ENCODE results near the gene SLA2.
"Not testable (repeated sequence)": the region's sequence is repeated elsewhere in the genome, so short reads cannot be mapped to it uniquely, and the experiment has no call there.

The SLA2 gene

DNA sequence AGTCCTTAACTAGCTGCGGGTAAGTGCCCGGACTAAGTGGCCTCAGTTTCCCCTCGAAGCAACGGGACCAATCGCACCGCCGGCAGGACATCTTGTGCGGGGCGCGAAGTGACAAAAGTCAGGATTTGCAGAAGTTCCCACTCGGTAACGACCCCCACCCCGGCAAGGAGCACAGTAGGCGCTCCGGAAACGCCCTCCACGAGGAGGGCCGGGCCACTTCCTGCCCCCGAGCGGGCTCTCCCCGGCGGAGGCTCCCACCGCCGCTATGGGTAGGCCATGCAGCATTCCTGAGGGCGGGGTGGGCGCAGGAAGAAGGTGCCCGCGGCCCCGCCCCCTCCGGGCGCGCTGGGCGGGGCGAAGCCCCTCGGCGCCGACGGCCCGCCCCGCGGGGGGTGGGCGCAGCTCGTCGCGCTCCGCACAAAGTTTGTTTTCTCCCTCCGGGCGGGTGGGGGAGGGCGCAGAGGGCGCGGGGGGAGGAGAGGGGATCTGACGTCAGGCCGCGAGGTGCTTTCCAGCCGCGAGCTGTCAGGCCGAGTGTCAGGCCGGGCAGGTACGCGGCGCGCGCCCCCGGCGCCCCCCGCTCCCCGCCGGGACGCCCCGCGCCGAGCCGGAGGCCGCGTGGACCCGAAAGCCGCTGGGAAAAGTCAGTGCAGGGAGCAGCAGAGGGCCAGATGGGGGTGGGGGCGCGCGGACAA lies 72.7 kb downstream of the SLA2 start, which contains the start of gene TGIF2:
Gene TGIF2, plus strand, starts transcription at position 495 of the 695 bp plus-strand sequence. CDS start 5,178 bp downstream, outside the sequence.
- peak; percentile 64 for DNase-seq

DNA sequence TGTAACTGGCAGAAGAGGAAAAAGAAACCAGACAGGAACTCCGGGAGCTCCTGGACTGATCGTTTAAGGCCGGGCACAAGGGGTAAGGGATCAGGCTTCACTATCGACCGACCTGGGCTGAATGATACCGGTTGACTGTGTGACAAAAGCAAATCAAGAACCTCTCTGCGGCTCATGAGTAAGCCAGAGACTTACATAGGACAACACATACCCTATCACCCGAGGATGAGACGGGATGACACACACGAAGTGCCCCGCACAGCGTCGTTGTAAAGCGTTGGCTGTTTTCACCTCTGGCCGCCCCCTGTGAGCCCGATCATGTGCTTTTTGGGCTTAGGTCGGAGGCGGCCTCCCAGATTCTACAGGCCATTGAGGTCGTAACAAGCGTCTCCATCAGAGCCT lies 73.3 kb downstream of the SLA2 start:
- DNase-seq: peak; percentile 24

DNA sequence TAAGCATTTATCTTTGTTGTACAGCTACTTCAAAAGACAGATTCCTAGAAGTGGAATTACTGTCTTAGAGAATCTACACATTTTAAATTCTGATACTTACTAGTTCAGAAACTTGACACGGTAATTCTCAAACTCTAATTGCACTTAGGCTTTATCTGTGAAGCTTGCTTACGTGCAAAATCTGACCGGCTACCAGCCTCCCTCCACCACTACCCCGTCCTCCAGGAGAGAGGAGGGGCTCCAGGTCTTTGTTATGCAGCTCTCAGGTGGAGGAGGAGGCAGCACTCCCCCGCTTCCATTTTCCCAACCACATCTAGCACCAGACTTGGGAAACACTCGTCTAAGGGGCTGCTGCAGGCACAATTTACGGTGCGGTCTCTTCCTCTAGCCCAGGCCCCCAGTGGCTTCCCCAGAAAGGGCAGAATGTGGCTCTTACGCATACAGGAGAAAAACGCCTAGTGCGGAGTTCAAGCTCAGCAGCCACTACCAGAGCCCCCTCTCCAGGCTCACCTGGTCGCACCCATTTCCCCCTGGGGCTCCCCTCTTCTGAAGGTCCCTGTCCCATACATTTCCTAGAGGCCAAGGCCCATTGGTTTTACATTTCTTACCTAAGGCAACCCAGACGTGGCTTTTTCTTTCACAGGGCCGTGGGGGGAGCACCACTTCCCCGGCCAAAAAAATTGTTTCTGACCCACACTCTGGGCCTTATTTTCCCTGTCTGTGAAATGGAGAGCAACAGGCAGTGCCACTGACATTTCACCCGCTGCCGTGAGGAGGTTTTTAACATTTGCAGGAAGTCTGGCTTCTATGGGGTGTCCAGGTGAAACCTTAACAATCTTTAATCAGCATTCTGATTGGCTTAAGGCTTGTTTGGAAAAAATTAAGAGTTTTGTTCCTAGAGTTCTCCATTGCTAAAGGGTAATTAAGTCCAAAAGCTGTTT lies 74.2 kb downstream of the SLA2 start:
- DNase-seq: no peak

DNA sequence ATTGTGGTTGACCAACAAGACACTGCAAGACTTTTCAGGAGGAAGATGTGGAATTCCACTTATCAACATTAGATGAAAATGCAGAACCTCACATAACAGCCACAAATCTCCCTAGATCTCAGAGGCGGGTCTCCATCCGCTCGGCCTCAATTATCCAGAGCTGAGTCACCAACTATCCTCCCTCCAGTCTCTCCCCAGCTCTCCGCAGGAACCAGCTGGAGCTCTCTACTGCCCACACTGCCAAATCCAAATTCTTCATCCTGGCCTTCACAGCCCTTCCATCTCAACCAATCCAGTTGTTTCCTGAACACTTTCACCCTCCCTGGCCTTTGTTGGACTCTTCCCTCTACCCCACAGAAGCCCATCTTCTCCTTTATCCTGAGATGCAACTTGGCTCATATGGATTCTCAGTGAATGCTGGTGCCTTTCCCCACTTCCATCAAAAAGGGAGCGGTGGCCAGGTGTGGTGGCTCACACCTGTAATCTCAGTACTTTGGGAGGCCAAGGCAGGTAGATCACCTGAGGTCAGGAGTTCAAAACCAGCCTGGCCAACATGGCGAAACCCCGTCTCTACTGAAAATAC lies 76.1 kb downstream of the SLA2 start:
- no peak for DNase-seq

DNA sequence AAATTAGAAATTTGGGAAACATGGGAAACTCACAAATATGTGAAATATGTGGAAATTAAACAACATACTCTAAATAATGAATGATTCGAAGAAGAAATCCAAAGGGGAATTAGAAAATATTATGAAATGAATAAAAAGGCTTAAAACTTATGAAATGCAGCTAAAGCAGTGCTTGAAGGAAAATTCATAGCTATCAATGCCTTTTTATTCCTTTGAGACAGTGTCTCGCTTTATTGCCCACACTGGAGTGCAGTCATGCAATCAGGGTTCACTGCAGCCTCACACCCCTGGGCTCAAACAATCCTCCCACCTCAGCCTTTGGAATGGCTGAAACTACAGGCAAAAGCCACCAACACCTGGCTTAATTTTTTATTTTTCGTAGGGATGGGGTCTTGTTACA lies 80.5 kb downstream of the SLA2 start:
- no peak for DNase-seq

DNA sequence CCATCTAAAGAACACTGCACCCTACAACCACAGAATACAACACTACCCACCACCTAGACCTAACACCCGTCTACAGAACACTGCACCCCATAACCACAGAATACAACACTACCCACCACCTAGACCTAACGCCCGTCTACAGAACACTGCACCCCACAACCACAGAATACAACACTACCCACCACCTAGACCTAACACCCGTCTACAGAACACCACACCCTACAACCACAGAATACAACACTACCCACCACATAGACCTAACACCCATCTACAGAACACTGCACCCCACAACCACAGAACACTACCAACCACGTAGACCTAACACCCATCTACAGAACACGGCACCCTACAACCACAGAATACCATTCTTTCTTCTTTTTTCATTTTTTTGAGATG lies 81.3 kb downstream of the SLA2 start:
- not testable (repeated sequence) for DNase-seq

DNA sequence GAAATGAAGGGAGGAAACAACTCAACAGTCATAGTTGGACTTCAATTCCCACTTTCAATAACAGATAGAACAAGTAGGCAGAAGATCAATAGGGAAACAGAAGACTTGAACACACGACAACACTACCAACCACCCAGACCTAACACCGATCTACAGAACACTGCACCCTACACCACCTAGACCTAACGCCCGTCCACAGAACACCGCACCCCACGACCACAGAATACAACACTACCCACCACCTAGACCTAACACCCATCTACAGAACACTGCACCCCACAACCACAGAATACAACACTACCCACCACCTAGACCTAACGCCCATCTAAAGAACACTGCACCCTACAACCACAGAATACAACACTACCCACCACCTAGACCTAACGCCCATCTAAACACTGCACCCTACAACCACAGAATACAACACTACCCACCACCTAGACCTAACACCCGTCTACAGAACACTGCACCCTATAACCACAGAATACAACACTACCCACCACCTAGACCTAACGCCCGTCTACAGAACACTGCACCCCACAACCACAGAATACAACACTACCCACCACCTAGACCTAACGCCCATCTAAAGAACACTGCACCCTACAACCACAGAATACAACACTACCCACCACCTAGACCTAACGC lies 81.8 kb downstream of the SLA2 start:
- DNase-seq: not testable (repeated sequence)

DNA sequence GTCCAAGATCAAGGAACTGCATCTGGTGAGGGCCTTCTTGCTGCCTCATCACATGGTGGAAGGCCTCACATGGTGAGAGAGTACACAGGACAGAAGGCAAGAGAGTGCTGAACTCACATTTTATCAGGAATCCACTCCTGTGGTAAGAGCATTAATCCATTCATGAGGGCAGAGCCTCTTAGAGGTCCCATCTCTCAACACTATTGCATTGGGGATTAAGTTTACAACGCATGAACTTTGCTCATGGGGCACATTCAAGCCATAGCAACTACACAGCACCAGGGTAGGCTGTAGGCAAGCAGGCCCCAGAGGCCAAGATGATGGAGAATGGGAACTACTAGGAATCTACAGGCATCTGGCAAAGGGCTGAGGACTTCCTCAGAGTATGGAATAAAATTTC lies 82.6 kb downstream of the SLA2 start:
- DNase-seq: no peak

DNA sequence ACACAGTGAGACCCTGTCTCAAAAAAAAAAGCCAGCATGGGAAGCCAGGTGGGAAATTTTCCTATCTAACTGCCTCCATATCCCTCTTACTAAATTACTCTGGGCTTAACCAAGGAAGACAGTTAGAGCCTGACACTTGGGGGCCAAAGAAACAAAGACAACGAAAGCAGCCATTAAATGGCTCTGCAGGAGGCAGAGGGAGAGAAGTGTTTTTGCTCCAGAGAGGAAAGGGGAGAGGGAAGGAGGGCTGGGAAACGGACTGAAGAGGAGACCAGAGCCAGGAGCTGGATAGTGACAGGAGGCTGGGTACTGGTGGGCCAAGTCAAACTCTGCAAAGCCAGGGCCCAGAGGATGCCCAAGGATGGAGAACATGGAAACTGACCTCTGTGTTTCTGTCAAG lies 83.3 kb downstream of the SLA2 start:
- no peak for DNase-seq
